HAP-1 (cell line): ENCODE data around the gene MRPS34.
"Not testable (repeated sequence)": the region's sequence is repeated elsewhere in the genome, so short reads cannot be mapped to it uniquely, and the experiment has no call there.

Experiments
- DNase-seq, 2 experiments: peaks; one replicate each; pipeline ENCODE4 v3.0.0-alpha.2; 2016 to 2020; ENCODE audit warnings: low spot score in 2 of 2
- H3K27me3 ChIP-seq: fragments of 250-450 bp; sonication (Bioruptor Pico); 2 replicates; pipeline ENCODE4 v1.5.1; 2020; ENCODE audit warnings: low read depth, mild to moderate bottlenecking, moderate library complexity
- H3K36me3 ChIP-seq: fragments of 250-450 bp; sonication (Bioruptor Pico); replicated peaks from 2 replicates; pipeline ENCODE4 v1.5.1; 2020; ENCODE audit warnings: mild to moderate bottlenecking
- H3K4me1 ChIP-seq: fragments of 250-450 bp; sonication (Bioruptor Pico); 2 replicates; pipeline ENCODE4 v1.5.1; 2020; ENCODE audit warnings: mild to moderate bottlenecking
- H3K4me3 ChIP-seq: fragments of 250-450 bp; sonication (Bioruptor Pico); 2 replicates; pipeline ENCODE4 v1.5.1; 2020; ENCODE audit warnings: mild to moderate bottlenecking, moderate library complexity
- H3K9me3 ChIP-seq: fragments of 250-450 bp; sonication (Bioruptor Pico); 2 replicates; pipeline ENCODE4 v1.5.1; 2020; ENCODE audit warnings: mild to moderate bottlenecking, moderate library complexity
- in situ Hi-C: fragments of 300-500 bp; cut with MboI; formaldehyde crosslinking; loops from 3 replicates; pipeline ENCODE4 v1.14.3; 2020; ENCODE audit warnings: low sequenced_read_pairs, inconsistent platforms, mixed read lengths

Gene MRPS34

GRCh38 chr16:1810536-1810935 lies 37.6 kb upstream of the MRPS34 start:
- no peak for DNase-seq
- in situ Hi-C loops: no loop called here
- Histone ChIP-seq H3K36me3 (peaks cover 22% of the 10 kb centered on the region), H3K27me3 (no peaks in the 10 kb centered on the region), H3K4me1 (no peaks in the 10 kb centered on the region), H3K9me3 (no peaks in the 10 kb centered on the region), H3K4me3 (no peak overlapping the region)

GRCh38 chr16:1810106-1810505 lies 37.2 kb upstream of the MRPS34 start:
- no peaks in the 10 kb centered on the region for H3K9me3 ChIP-seq
- H3K4me3 ChIP-seq: no peak overlapping the region
- peaks cover 22% of the 10 kb centered on the region for H3K36me3 ChIP-seq
- in situ Hi-C loops: no loop called here
- H3K27me3 ChIP-seq: no peaks in the 10 kb centered on the region
- no peak for DNase-seq
- no peaks in the 10 kb centered on the region for H3K4me1 ChIP-seq

GRCh38 chr16:1809281-1809801 lies 36.4 kb upstream of the MRPS34 start:
- Histone ChIP-seq H3K4me1 (no peaks in the 10 kb centered on the region), H3K36me3 (peaks cover 22% of the 10 kb centered on the region), H3K9me3 (no peaks in the 10 kb centered on the region), H3K4me3 (no peak overlapping the region), H3K27me3 (no peaks in the 10 kb centered on the region)
- in situ Hi-C loops: no loop called here
- DNase-seq: no peak

- in situ Hi-C loops: no loop called here
- Histone ChIP-seq H3K9me3 (no peaks in the 10 kb centered on the region), H3K4me3 (no peak overlapping the region), H3K4me1 (no peaks in the 10 kb centered on the region), H3K27me3 (no peaks in the 10 kb centered on the region), H3K36me3 (peaks cover 22% of the 10 kb centered on the region)
- no peak for DNase-seq
Measured at GRCh38 chr16:1808691-1809090, 35.8 kb upstream of the MRPS34 start.

GRCh38 chr16:1807626-1808025 lies 34.7 kb upstream of the MRPS34 start:
- H3K36me3 ChIP-seq: peaks cover 22% of the 10 kb centered on the region
- no peaks in the 10 kb centered on the region for H3K4me1 ChIP-seq
- in situ Hi-C loops: no loop called here
- H3K9me3 ChIP-seq: no peaks in the 10 kb centered on the region
- DNase-seq: no peak
- no peaks in the 10 kb centered on the region for H3K27me3 ChIP-seq
- no peak overlapping the region for H3K4me3 ChIP-seq

- in situ Hi-C loops: no loop called here
- Histone ChIP-seq H3K4me1 (no peaks in the 10 kb centered on the region), H3K27me3 (no peaks in the 10 kb centered on the region), H3K4me3 (no peak overlapping the region), H3K36me3 (no peaks in the 10 kb centered on the region), H3K9me3 (peaks cover 16% of the 10 kb centered on the region)
- DNase-seq: no peak
Measured at GRCh38 chr16:1800701-1801100, 27.8 kb upstream of the MRPS34 start.

- in situ Hi-C loops, H3K4me1 ChIP-seq, H3K36me3 ChIP-seq, DNase-seq, H3K4me3 ChIP-seq, H3K27me3 ChIP-seq: not testable (repeated sequence)
- peaks cover 16% of the 10 kb centered on the region for H3K9me3 ChIP-seq
Measured at GRCh38 chr16:1799263-1799662, 26.3 kb upstream of the MRPS34 start.

- Histone ChIP-seq H3K27me3 (no peaks in the 10 kb centered on the region), H3K4me3 (no peak overlapping the region), H3K36me3 (no peaks in the 10 kb centered on the region; the same call in 1 of the 2 replicates), H3K9me3 (peaks cover 13% of the 10 kb centered on the region), H3K4me1 (no peaks in the 10 kb centered on the region)
- no peak for DNase-seq
- in situ Hi-C loops: no loop called here
Measured at GRCh38 chr16:1794908-1795666, 22.2 kb upstream of the MRPS34 start.

- Histone ChIP-seq H3K4me1 (no peaks in the 10 kb centered on the region), H3K9me3 (peaks cover 10% of the 10 kb centered on the region), H3K4me3 (no peak overlapping the region), H3K36me3 (no peaks in the 10 kb centered on the region; the same call in 1 of the 2 replicates), H3K27me3 (no peaks in the 10 kb centered on the region)
- DNase-seq: no peak
- in situ Hi-C loops: no loop called here
Measured at GRCh38 chr16:1794221-1794871, 21.4 kb upstream of the MRPS34 start.

GRCh38 chr16:1793578-1794220 lies 20.8 kb upstream of the MRPS34 start, which contains the start of gene IGFALS:
Gene IGFALS, minus strand, starts transcription at chr16:1793705. Its CDS starts 53 bp downstream, at chr16:1793652.
- H3K27me3 ChIP-seq: no peaks in the 10 kb centered on the region
- no peaks in the 10 kb centered on the region for H3K4me1 ChIP-seq
- DNase-seq: no peak
- in situ Hi-C loops: no loop called here
- H3K9me3 ChIP-seq: peaks cover 8% of the 10 kb centered on the region
- H3K36me3 ChIP-seq: peaks cover 3% of the 10 kb centered on the region; the same call in 1 of the 2 replicates
- H3K4me3 ChIP-seq: no peak within 1 kb of the TSS

- DNase-seq: no peak
- H3K4me1 ChIP-seq: no peaks in the 10 kb centered on the region
- in situ Hi-C loops: no loop called here
- no peaks in the 10 kb centered on the region for H3K27me3 ChIP-seq
- H3K9me3 ChIP-seq: peaks cover 2% of the 10 kb centered on the region
- H3K36me3 ChIP-seq: peaks cover 6% of the 10 kb centered on the region; the same call in 1 of the 2 replicates
- H3K4me3 ChIP-seq: no peak overlapping the region
Measured at GRCh38 chr16:1792836-1793577, 20.1 kb upstream of the MRPS34 start.

GRCh38 chr16:1791943-1792812 lies 19.2 kb upstream of the MRPS34 start:
- Histone ChIP-seq H3K4me3 (no peak overlapping the region), H3K9me3 (no peaks in the 10 kb centered on the region), H3K27me3 (no peaks in the 10 kb centered on the region), H3K36me3 (peaks cover 6% of the 10 kb centered on the region; the same call in 1 of the 2 replicates), H3K4me1 (no peaks in the 10 kb centered on the region)
- DNase-seq: no peak
- in situ Hi-C loops: no loop called here
